ENCODE results near the gene CIB4.

DNA sequence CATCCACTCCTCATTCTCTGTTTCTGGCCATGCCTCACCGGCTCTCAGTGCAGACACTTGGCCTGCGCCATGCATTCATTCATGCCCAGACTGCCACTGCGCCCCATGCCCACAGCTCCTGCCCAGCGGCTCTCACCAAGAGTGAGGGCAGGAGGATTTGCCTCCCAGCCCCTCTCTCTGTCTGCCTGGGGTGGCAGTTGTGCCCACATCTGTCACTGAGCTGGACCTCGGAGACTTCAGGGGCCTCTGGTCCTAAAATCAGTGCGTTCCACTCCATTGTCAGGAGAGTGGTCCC lies 75.1 kb downstream of the CIB4 start:
- TF ChIP-seq, protein P1, sequence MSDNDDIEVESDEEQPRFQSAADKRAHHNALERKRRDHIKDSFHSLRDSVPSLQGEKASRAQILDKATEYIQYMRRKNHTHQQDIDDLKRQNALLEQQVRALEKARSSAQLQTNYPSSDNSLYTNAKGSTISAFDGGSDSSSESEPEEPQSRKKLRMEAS (IDR thresholded peaks at IDR 0.05): no peak
- TF ChIP-seq RAD21 (IDR thresholded peaks at IDR 0.05; ENCODE audit: low read depth) (no peak), YY1 (IDR thresholded peaks at IDR 0.05; ENCODE audit: low read depth) (no peak), TAF1 (IDR thresholded peaks at IDR 0.05; ENCODE audit: low read depth) (no peak), TCF12 (IDR thresholded peaks at IDR 0.05; ENCODE audit: low read depth) (no peak), FOXM1 (IDR thresholded peaks at IDR 0.05; ENCODE audit: borderline replicate concordance, low read depth) (no peak), CREB1 (IDR thresholded peaks at IDR 0.05; ENCODE audit: low read depth) (no peak), ZBTB7A (IDR thresholded peaks at IDR 0.05; ENCODE audit: low read depth) (no peak), EP300 (IDR thresholded peaks at IDR 0.05; ENCODE audit: borderline replicate concordance) (no peak), TEAD4 (IDR thresholded peaks at IDR 0.05) (no peak)
- TF ChIP-seq, protein P2, sequence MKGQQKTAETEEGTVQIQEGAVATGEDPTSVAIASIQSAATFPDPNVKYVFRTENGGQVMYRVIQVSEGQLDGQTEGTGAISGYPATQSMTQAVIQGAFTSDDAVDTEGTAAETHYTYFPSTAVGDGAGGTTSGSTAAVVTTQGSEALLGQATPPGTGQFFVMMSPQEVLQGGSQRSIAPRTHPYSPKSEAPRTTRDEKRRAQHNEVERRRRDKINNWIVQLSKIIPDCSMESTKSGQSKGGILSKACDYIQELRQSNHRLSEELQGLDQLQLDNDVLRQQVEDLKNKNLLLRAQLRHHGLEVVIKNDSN (IDR thresholded peaks at IDR 0.05): no peak
- TF ChIP-seq, protein P3, sequence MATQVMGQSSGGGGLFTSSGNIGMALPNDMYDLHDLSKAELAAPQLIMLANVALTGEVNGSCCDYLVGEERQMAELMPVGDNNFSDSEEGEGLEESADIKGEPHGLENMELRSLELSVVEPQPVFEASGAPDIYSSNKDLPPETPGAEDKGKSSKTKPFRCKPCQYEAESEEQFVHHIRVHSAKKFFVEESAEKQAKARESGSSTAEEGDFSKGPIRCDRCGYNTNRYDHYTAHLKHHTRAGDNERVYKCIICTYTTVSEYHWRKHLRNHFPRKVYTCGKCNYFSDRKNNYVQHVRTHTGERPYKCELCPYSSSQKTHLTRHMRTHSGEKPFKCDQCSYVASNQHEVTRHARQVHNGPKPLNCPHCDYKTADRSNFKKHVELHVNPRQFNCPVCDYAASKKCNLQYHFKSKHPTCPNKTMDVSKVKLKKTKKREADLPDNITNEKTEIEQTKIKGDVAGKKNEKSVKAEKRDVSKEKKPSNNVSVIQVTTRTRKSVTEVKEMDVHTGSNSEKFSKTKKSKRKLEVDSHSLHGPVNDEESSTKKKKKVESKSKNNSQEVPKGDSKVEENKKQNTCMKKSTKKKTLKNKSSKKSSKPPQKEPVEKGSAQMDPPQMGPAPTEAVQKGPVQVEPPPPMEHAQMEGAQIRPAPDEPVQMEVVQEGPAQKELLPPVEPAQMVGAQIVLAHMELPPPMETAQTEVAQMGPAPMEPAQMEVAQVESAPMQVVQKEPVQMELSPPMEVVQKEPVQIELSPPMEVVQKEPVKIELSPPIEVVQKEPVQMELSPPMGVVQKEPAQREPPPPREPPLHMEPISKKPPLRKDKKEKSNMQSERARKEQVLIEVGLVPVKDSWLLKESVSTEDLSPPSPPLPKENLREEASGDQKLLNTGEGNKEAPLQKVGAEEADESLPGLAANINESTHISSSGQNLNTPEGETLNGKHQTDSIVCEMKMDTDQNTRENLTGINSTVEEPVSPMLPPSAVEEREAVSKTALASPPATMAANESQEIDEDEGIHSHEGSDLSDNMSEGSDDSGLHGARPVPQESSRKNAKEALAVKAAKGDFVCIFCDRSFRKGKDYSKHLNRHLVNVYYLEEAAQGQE (IDR thresholded peaks at IDR 0.05; ENCODE audit: low read depth): no peak
